HCT116 (cell line): ENCODE results near the gene MAS1. TPM values are rescaled to one million over a fixed set of nuclear protein-coding genes. Genes with fewer than 3 reads are reported as not detected.
"Not testable (repeated sequence)": the region's sequence is repeated elsewhere in the genome, so short reads cannot be mapped to it uniquely, and the experiment has no call there.

Experiments used
- ATAC-seq: fragments of 200-7000 bp; cut with Tn5 transposase; 2 replicates; pipeline ENCODE4 v1.9.1; 2020; ENCODE audit warnings: mild to moderate bottlenecking, moderate library complexity
- BruUV-seq: library from RNA; stranded (reverse); fragments of 400-500 nt; replicated peaks from 2 replicates; lab custom pipeline; 2021; lab: Mats Ljungman, UMichigan
- CTCF ChIA-PET: fragments of 300-600 bp; sonication (Branson Sonifier 250); formaldehyde crosslinking; loops from one replicate; lab custom pipeline; 2021; ENCODE audit warnings: antibody characterized with exemption; lab: Charles Lee
- POLR2A ChIA-PET: fragments of 300-600, 350-600 bp; sonication (Branson Sonifier 250); formaldehyde crosslinking; loops from one replicate; lab custom pipeline; 2021; ENCODE audit warnings: antibody characterized with exemption; lab: Charles Lee
- RAD21 ChIA-PET, 2 experiments: fragments of 300-600 bp; sonication (Branson Sonifier 250); formaldehyde crosslinking; loops; one replicate each; lab custom pipeline; 2023; ENCODE audit warnings: low total read pairs in 2 of 2; ENCODE audit not compliant: uncharacterized antibody in 2 of 2, unreplicated experiment in 2 of 2, low non-redundant PET in 1 of 2; lab: Charles Lee
- DNase-seq: peaks from one replicate; pipeline ENCODE4 v3.0.0-alpha.2; 2010; ENCODE audit warnings: low read depth, low spot score
- H2AFZ ChIP-seq: fragments of 200-600 bp; shearing (Covaris generic), sonication (generic); 2 replicates; pipeline ENCODE4 v1.6.1; 2017; ENCODE audit warnings: low read depth, mixed run types, mixed read lengths, antibody characterized with exemption, low read length; ENCODE audit not compliant: poor library complexity, severe bottlenecking
- H3K27ac ChIP-seq: 2 replicates; pipeline ENCODE4 v1.5.1; 2012; ENCODE audit warnings: low read depth, low read length
- H3K27me3 ChIP-seq: fragments of 200-600 bp; sonication (generic); 2 replicates; pipeline ENCODE4 v1.6.1; 2016; ENCODE audit warnings: mixed run types, low read length, mixed read lengths; ENCODE audit not compliant: insufficient read depth
- H3K36me3 ChIP-seq, 2 experiments: fragments of 200-500 bp in 1 of 2; fragments of 200-600 bp in 1 of 2; sonication (Bioruptor generic) in 1 of 2; sonication (generic) in 1 of 2; 2 replicates each; pipeline versions ENCODE4 v1.5.1 to v1.6.1; 2014 to 2016; ENCODE audit warnings: low read length in 2 of 2, inconsistent platforms in 1 of 2, mixed read lengths in 1 of 2, mixed run types in 1 of 2; ENCODE audit not compliant: insufficient read depth in 2 of 2, control insufficient read depth in 1 of 2
- H3K4me1 ChIP-seq, 2 experiments: fragments of 200-600 bp in 1 of 2; sonication (generic) in 1 of 2; 2 replicates each; pipeline versions ENCODE4 v1.5.1 to v1.6.1; 2012 to 2017; ENCODE audit warnings: low read length in 2 of 2, inconsistent platforms in 1 of 2, mild to moderate bottlenecking in 1 of 2, mixed read lengths in 1 of 2, mixed run types in 1 of 2, moderate library complexity in 1 of 2; ENCODE audit not compliant: insufficient read depth in 2 of 2, control insufficient read depth in 1 of 2
- H3K4me2 ChIP-seq: fragments of 200-600 bp; sonication (generic); 2 replicates; pipeline ENCODE4 v1.6.1; 2017; ENCODE audit warnings: mixed run types, low read length, mixed read lengths
- H3K4me3 ChIP-seq, 2 experiments: fragments of 200-600 bp in 1 of 2; sonication (generic) in 1 of 2; replicated peaks in 1 of 2; 2 replicates each; pipeline ENCODE4 v1.5.1; 2011 to 2016; ENCODE audit warnings: low read length in 2 of 2, control low read depth in 1 of 2, low read depth in 1 of 2, mild to moderate bottlenecking in 1 of 2, mixed read lengths in 1 of 2, mixed run types in 1 of 2
- H3K79me2 ChIP-seq: fragments of 200-600 bp; sonication (generic); 2 replicates; pipeline ENCODE4 v1.6.1; 2017; ENCODE audit warnings: mild to moderate bottlenecking, mixed run types, low read length, moderate library complexity, mixed read lengths; ENCODE audit not compliant: insufficient read depth
- H3K9ac ChIP-seq: fragments of 200-600 bp; sonication (generic); 2 replicates; pipeline ENCODE4 v1.6.1; 2016; ENCODE audit warnings: low read length, mixed read lengths
- H3K9me2 ChIP-seq: fragments of 200-600 bp; sonication (generic), shearing (Covaris generic); 2 replicates; pipeline ENCODE4 v1.6.1; 2017; ENCODE audit warnings: mixed run types, mild to moderate bottlenecking, moderate library complexity; ENCODE audit not compliant: insufficient read depth
- H3K9me3 ChIP-seq, 2 experiments: fragments of 200-500 bp in 1 of 2; fragments of 200-600 bp in 1 of 2; sonication (Bioruptor generic) in 1 of 2; sonication (generic) in 1 of 2; 2 replicates each; pipeline ENCODE4 v1.6.1; 2014 to 2017; ENCODE audit warnings: low read length in 2 of 2, mixed read lengths in 2 of 2, inconsistent platforms in 1 of 2, low read depth in 1 of 2, mild to moderate bottlenecking in 1 of 2, mixed run types in 1 of 2, moderate library complexity in 1 of 2; ENCODE audit not compliant: control insufficient read depth in 1 of 2, insufficient read depth in 1 of 2
- H4K20me1 ChIP-seq: fragments of 200-600 bp; sonication (generic), shearing (Covaris generic); 2 replicates; pipeline ENCODE4 v1.6.1; 2017; ENCODE audit warnings: mixed run types, mild to moderate bottlenecking, moderate library complexity; ENCODE audit not compliant: insufficient read depth
- ATF3 ChIP-seq: IDR thresholded peaks from 2 replicates; pipeline ENCODE4 v1.6.1; 2012
- CTCF ChIP-seq, 3 experiments: fragments of 200-600 bp in 1 of 3; sonication (generic) in 1 of 3; IDR thresholded peaks in 2 of 3; conservative IDR thresholded peaks in 1 of 3; 2 replicates each; pipeline ENCODE4 v1.5.1; 2012 to 2017; ENCODE audit warnings: low read depth in 2 of 3, low read length in 2 of 3, antibody characterized with exemption in 1 of 3, borderline replicate concordance in 1 of 3, control low read depth in 1 of 3, mild to moderate bottlenecking in 1 of 3, mixed read lengths in 1 of 3, mixed run types in 1 of 3, moderate library complexity in 1 of 3; ENCODE audit not compliant: insufficient read depth in 1 of 3
- ELF1 ChIP-seq: IDR thresholded peaks from 2 replicates; pipeline ENCODE4 v1.6.1; 2012; ENCODE audit warnings: low read depth, borderline replicate concordance
- EZH2phosphoT487 ChIP-seq: fragments of 200-600 bp; IDR thresholded peaks from 2 replicates; pipeline ENCODE4 v1.6.1; 2018; ENCODE audit warnings: antibody characterized with exemption, borderline replicate concordance
- FOSL1 ChIP-seq: IDR thresholded peaks from 2 replicates; pipeline ENCODE4 v1.6.1; 2012; ENCODE audit warnings: low read depth
- MAX ChIP-seq: IDR thresholded peaks from 2 replicates; pipeline ENCODE4 v1.6.1; 2012
- RAD21 ChIP-seq: IDR thresholded peaks from 2 replicates; pipeline ENCODE4 v1.6.1; 2012; ENCODE audit warnings: low read depth, mild to moderate bottlenecking
- REST ChIP-seq: IDR thresholded peaks from 2 replicates; pipeline ENCODE4 v1.6.1; 2012; ENCODE audit warnings: low read depth
- SP1 ChIP-seq: IDR thresholded peaks from 2 replicates; pipeline ENCODE4 v1.6.1; 2012; ENCODE audit warnings: low read depth
- TCF7L2 ChIP-seq: IDR thresholded peaks from 2 replicates; pipeline ENCODE4 v1.7.0; 2011; ENCODE audit warnings: borderline replicate concordance, inconsistent platforms; ENCODE audit not compliant: insufficient read depth, insufficient read length; ENCODE audit errors: extremely low read depth
- ZBTB33 ChIP-seq: IDR thresholded peaks from 2 replicates; pipeline ENCODE4 v1.6.1; 2011; ENCODE audit warnings: mild to moderate bottlenecking, low read length, moderate library complexity; ENCODE audit not compliant: insufficient replicate concordance; ENCODE audit errors: extremely low read depth
- intact Hi-C: fragments of 100-400 bp; cut with micrococcal nuclease; formaldehyde crosslinking; loops from 2 replicates; pipeline ENCODE4 v1.10.0; 2022
- total RNA-seq: library from RNA; stranded (reverse); gene quantifications from one replicate; pipeline ENCODE4 v1.2.1, GENCODE V29; 2021; ENCODE audit not compliant: unreplicated experiment

The MAS1 gene
- total RNA-seq, 1 experiment from 2014 or later, result not detected

GRCh38 chr6:159919800-159920199 lies 29.0 kb downstream of the MAS1 start:
- POLR2A ChIA-PET, result no interaction called here
- DNase-seq (no peak), ATAC-seq (no peak)
- no peak overlapping the region for H3K4me3 ChIP-seq
- no peaks in the 10 kb centered on the region for H3K36me3 ChIP-seq
- peaks cover 3% of the 10 kb centered on the region; the same call in 1 of the 2 replicates for H3K27me3 ChIP-seq
- BruUV-seq, result no TSS peak
- TF ChIP-seq EZH2phosphoT487 (no peak), ATF3 (no peak), CTCF (IDR thresholded peaks at IDR 0.05 in 2 of 3, conservative IDR thresholded peaks at IDR 0.05 in 1 of 3; ENCODE audit: borderline replicate concordance in 1 of 3, insufficient read depth in 1 of 3, low read depth in 2 of 3, low read length in 2 of 3) (no peak), TCF7L2 (no peak), ELF1 (no peak), RAD21 (no peak), ZBTB33 (no peak), SP1 (no peak), REST (no peak), MAX (no peak), FOSL1 (no peak)
- RAD21 ChIA-PET, result no interaction called here
- H3K4me1 ChIP-seq, result no peaks in the 10 kb centered on the region
- no peaks in the 10 kb centered on the region for H4K20me1 ChIP-seq
- CTCF ChIA-PET, result no interaction called here
- H3K27ac ChIP-seq, result no peak overlapping the region
- intact Hi-C loops, result no loop called here
- H3K9me2 ChIP-seq, result no peaks in the 10 kb centered on the region
- no peak overlapping the region for H3K4me2 ChIP-seq
- no peak overlapping the region for H3K9ac ChIP-seq
- H2AFZ ChIP-seq, result no peak overlapping the region
- no peaks in the 10 kb centered on the region for H3K9me3 ChIP-seq
- H3K79me2 ChIP-seq, result no peaks in the 10 kb centered on the region

GRCh38 chr6:159924150-159924549 lies 33.4 kb downstream of the MAS1 start:
- POLR2A ChIA-PET, H3K9me3 ChIP-seq, CTCF ChIA-PET, H3K4me1 ChIP-seq, RAD21 ChIA-PET, H3K27ac ChIP-seq, BruUV-seq, H3K27me3 ChIP-seq, H2AFZ ChIP-seq, H3K36me3 ChIP-seq, H3K4me3 ChIP-seq, DNase-seq, H3K4me2 ChIP-seq, H3K9ac ChIP-seq, ATAC-seq, H3K79me2 ChIP-seq, intact Hi-C loops, H3K9me2 ChIP-seq, H4K20me1 ChIP-seq: not testable (repeated sequence)
